DMS79 treated with DMSO at 0.1 percent for 48 hours (cell line): Measurements from ENCODE around the gene ATG5.
"Not testable (repeated sequence)": the region's sequence is repeated elsewhere in the genome, so short reads cannot be mapped to it uniquely, and the experiment has no call there.

Experiments used
- DNase-seq: peaks from one replicate; lab custom pipeline; 2025; lab: John Stamatoyannopoulos, UW

The ATG5 gene

GRCh38 chr6:106154326-106154725, 171.2 kb downstream of the ATG5 start:
- no peak for DNase-seq

- DNase-seq = no peak
These were observed 172.6 kb downstream of the ATG5 start for GRCh38 chr6:106152952-106153351.

- not testable (repeated sequence) for DNase-seq
These were observed 173.1 kb downstream of the ATG5 start for GRCh38 chr6:106152476-106152875.

GRCh38 chr6:106149472-106150069, 176.0 kb downstream of the ATG5 start:
- no peak for DNase-seq

GRCh38 chr6:106147476-106147875, 178.1 kb downstream of the ATG5 start:
- no peak for DNase-seq

GRCh38 chr6:106146852-106147351, 178.7 kb downstream of the ATG5 start:
- DNase-seq = no peak

GRCh38 chr6:106145741-106146227, 179.8 kb downstream of the ATG5 start:
- no peak for DNase-seq

- DNase-seq = no peak
These were observed 180.4 kb downstream of the ATG5 start for GRCh38 chr6:106145144-106145543.

GRCh38 chr6:106143665-106144064, 181.9 kb downstream of the ATG5 start:
- DNase-seq = no peak

- DNase-seq = no peak
These were observed 182.6 kb downstream of the ATG5 start for GRCh38 chr6:106142876-106143431.

- no peak for DNase-seq
These were observed 183.9 kb downstream of the ATG5 start for GRCh38 chr6:106141441-106142237.

GRCh38 chr6:106138151-106138550, 187.4 kb downstream of the ATG5 start:
- DNase-seq = no peak

- DNase-seq = no peak
These were observed 188.7 kb downstream of the ATG5 start for GRCh38 chr6:106136845-106137244.

- DNase-seq = no peak
These were observed 189.5 kb downstream of the ATG5 start for GRCh38 chr6:106135911-106136571.

- no peak for DNase-seq
These were observed 190.5 kb downstream of the ATG5 start for GRCh38 chr6:106134906-106135634.
